H54 (cell line): ENCODE measurements around the gene KDM4B.
"Not testable (repeated sequence)": the region's sequence is repeated elsewhere in the genome, so short reads cannot be mapped to it uniquely, and the experiment has no call there.

ENCODE experiments used
- DNase-seq: peaks from one replicate; pipeline ENCODE4 v3.0.0; 2011; ENCODE audit warnings: low spot score, mixed read lengths; ENCODE audit not compliant: insufficient read length
- FAIRE-seq: peaks from 3 replicates; lab custom pipeline; 2011; peaks lifted over from hg19 to GRCh38; lab: Jason Lieb, UNC
- POLR2A ChIP-seq: IDR thresholded peaks from 2 replicates; pipeline ENCODE4 v1.6.1; 2011; ENCODE audit warnings: low read depth, mild to moderate bottlenecking, low read length

KDM4B gene

GRCh38 chr19:4968462-4969291 is at the start of gene KDM4B:
Gene KDM4B (plus strand): TSS chr19:4969113. CDS start chr19:5032891, 63,778 bp downstream.
- DNase-seq (peak; percentile 97), FAIRE-seq (no peak)
- TF ChIP-seq POLR2A = peak; percentile 95

- FAIRE-seq = no peak
- DNase-seq = no peak
- TF ChIP-seq POLR2A = no peak
Observed at GRCh38 chr19:4922530-4923275, 46.2 kb upstream of the KDM4B start.

GRCh38 chr19:4923276-4923747 is 45.6 kb upstream of the KDM4B start:
- FAIRE-seq (no peak), DNase-seq (no peak)
- TF ChIP-seq POLR2A = no peak

GRCh38 chr19:4929186-4929585 is 39.7 kb upstream of the KDM4B start:
- no peak for FAIRE-seq
- DNase-seq = no peak

GRCh38 chr19:4930664-4931063 is 38.2 kb upstream of the KDM4B start:
- TF ChIP-seq POLR2A = no peak
- FAIRE-seq (no peak), DNase-seq (no peak)

More at GRCh38 chr19:4929186-4929585, 39.7 kb upstream of the KDM4B start:
- TF ChIP-seq POLR2A = no peak

- no peak for FAIRE-seq
- TF ChIP-seq POLR2A = no peak
Observed at GRCh38 chr19:4932711-4933110, 36.2 kb upstream of the KDM4B start.

GRCh38 chr19:4933528-4933927 is 35.4 kb upstream of the KDM4B start:
- FAIRE-seq (no peak), DNase-seq (no peak)
- TF ChIP-seq POLR2A = no peak

More at GRCh38 chr19:4932711-4933110, 36.2 kb upstream of the KDM4B start:
- no peak for DNase-seq

GRCh38 chr19:4935444-4935843 is 33.5 kb upstream of the KDM4B start:
- DNase-seq = no peak
- no peak for TF ChIP-seq POLR2A
- FAIRE-seq = no peak

GRCh38 chr19:4937060-4937459 is 31.9 kb upstream of the KDM4B start:
- no peak for DNase-seq
- FAIRE-seq = no peak
- TF ChIP-seq POLR2A = no peak

GRCh38 chr19:4938461-4938860 is 30.5 kb upstream of the KDM4B start:
- not testable (repeated sequence) for FAIRE-seq, DNase-seq

GRCh38 chr19:4939466-4939865 is 29.4 kb upstream of the KDM4B start:
- no peak for TF ChIP-seq POLR2A
- FAIRE-seq (no peak), DNase-seq (no peak)

- FAIRE-seq, DNase-seq: not testable (repeated sequence)
Observed at GRCh38 chr19:4941638-4942169, 27.2 kb upstream of the KDM4B start.

- not testable (repeated sequence) for FAIRE-seq, DNase-seq
Observed at GRCh38 chr19:4950650-4951049, 18.3 kb upstream of the KDM4B start.

GRCh38 chr19:4951656-4952055 is 17.3 kb upstream of the KDM4B start:
- FAIRE-seq = no peak
- TF ChIP-seq POLR2A = no peak
- no peak for DNase-seq
